WTC11 (cell line): ENCODE measurements around the gene SPEM3. TPM values are rescaled to one million over a fixed set of nuclear protein-coding genes. Genes with fewer than 3 reads are reported as not detected.

ENCODE experiments used
- E2F1 ChIP-seq: sonication (generic); formaldehyde crosslinking; IDR thresholded peaks from 2 replicates; pipeline ENCODE4 v1.8.0; 2022; ENCODE audit warnings: mild to moderate bottlenecking, missing genetic modification reagents
- E2F4 ChIP-seq: sonication (generic); formaldehyde crosslinking; IDR thresholded peaks from 2 replicates; pipeline ENCODE4 v1.8.1; 2022; ENCODE audit warnings: low read depth, mild to moderate bottlenecking, moderate library complexity, missing genetic modification reagents, borderline replicate concordance
- EMX1 ChIP-seq: fragments of 250-450 bp; sonication (Bioruptor Pico); IDR thresholded peaks from 2 replicates; pipeline ENCODE4 v1.8.0; 2021; ENCODE audit warnings: mild to moderate bottlenecking
- ETV6 ChIP-seq: sonication (generic); formaldehyde crosslinking; IDR thresholded peaks from 2 replicates; pipeline ENCODE4 v1.8.1; 2022; ENCODE audit warnings: mild to moderate bottlenecking, missing genetic modification reagents
- FOXK1 ChIP-seq: sonication (generic); formaldehyde crosslinking; IDR thresholded peaks from 2 replicates; pipeline ENCODE4 v1.8.0; 2022; ENCODE audit warnings: mild to moderate bottlenecking, moderate library complexity, missing genetic modification reagents
- GABPB1 ChIP-seq: sonication (generic); formaldehyde crosslinking; IDR thresholded peaks from 2 replicates; pipeline ENCODE4 v1.8.1; 2023; ENCODE audit warnings: mild to moderate bottlenecking, missing genetic modification reagents
- GRHL2 ChIP-seq: fragments of 250-450 bp; sonication (Bioruptor Pico); IDR thresholded peaks from 2 replicates; pipeline ENCODE4 v1.8.0; 2022; ENCODE audit warnings: mild to moderate bottlenecking, moderate library complexity; ENCODE audit not compliant: insufficient replicate concordance, severe bottlenecking
- GTF2I ChIP-seq: fragments of 250-450 bp; sonication (Bioruptor Pico); conservative IDR thresholded peaks from 2 replicates; pipeline ENCODE4 v1.4.0; 2021; ENCODE audit warnings: mild to moderate bottlenecking
- IRF1 ChIP-seq: sonication (generic); formaldehyde crosslinking; IDR thresholded peaks from 2 replicates; pipeline ENCODE4 v1.8.0; 2023; ENCODE audit warnings: missing genetic modification reagents
- JAZF1 ChIP-seq: fragments of 250-450 bp; sonication (Bioruptor Pico); IDR thresholded peaks from 2 replicates; pipeline ENCODE4 v1.9.0; 2021; ENCODE audit warnings: moderate library complexity, mild to moderate bottlenecking, inconsistent platforms
- JUN ChIP-seq: sonication (generic); formaldehyde crosslinking; IDR thresholded peaks from 2 replicates; pipeline ENCODE4 v1.8.0; 2023; ENCODE audit warnings: mild to moderate bottlenecking, missing genetic modification reagents
- KAT7 ChIP-seq: sonication (generic); formaldehyde crosslinking; IDR thresholded peaks from 2 replicates; pipeline ENCODE4 v1.8.1; 2023; ENCODE audit warnings: missing genetic modification reagents, mild to moderate bottlenecking, borderline replicate concordance
- MAX ChIP-seq: sonication (generic); formaldehyde crosslinking; IDR thresholded peaks from 2 replicates; pipeline ENCODE4 v1.8.0; 2022; ENCODE audit warnings: mild to moderate bottlenecking, missing genetic modification reagents
- MXD4 ChIP-seq: fragments of 250-450 bp; sonication (Bioruptor Pico); IDR thresholded peaks from 2 replicates; pipeline ENCODE4 v1.8.0; 2021; ENCODE audit warnings: mild to moderate bottlenecking, moderate library complexity, borderline replicate concordance
- NR1H2 ChIP-seq: sonication (generic); formaldehyde crosslinking; IDR thresholded peaks from 2 replicates; pipeline ENCODE4 v1.9.0; 2021; ENCODE audit warnings: mild to moderate bottlenecking, moderate library complexity, missing genetic modification reagents
- NR3C1 ChIP-seq: sonication (generic); formaldehyde crosslinking; conservative IDR thresholded peaks from 2 replicates; pipeline ENCODE4 v1.8.1; 2023; ENCODE audit warnings: low read depth, mild to moderate bottlenecking, missing genetic modification reagents
- SMAD4 ChIP-seq: sonication (generic); formaldehyde crosslinking; IDR thresholded peaks from 2 replicates; pipeline ENCODE4 v1.8.0; 2022; ENCODE audit warnings: mild to moderate bottlenecking, missing genetic modification reagents
- SOX15 ChIP-seq: fragments of 250-450 bp; sonication (Bioruptor Pico); IDR thresholded peaks from 2 replicates; pipeline ENCODE4 v1.9.0; 2021; ENCODE audit warnings: mild to moderate bottlenecking
- SP1 ChIP-seq: sonication (generic); formaldehyde crosslinking; conservative IDR thresholded peaks from 2 replicates; pipeline ENCODE4 v1.8.1; 2022; ENCODE audit warnings: missing genetic modification reagents
- ZBTB21 ChIP-seq: sonication (generic); formaldehyde crosslinking; IDR thresholded peaks from 2 replicates; pipeline ENCODE4 v1.8.1; 2023; ENCODE audit warnings: mild to moderate bottlenecking, missing genetic modification reagents, borderline replicate concordance
- ZNF138 ChIP-seq: sonication (generic); formaldehyde crosslinking; conservative IDR thresholded peaks from 2 replicates; pipeline ENCODE4 v1.8.1; 2022; ENCODE audit warnings: mild to moderate bottlenecking, moderate library complexity, missing genetic modification reagents
- ZNF396 ChIP-seq: fragments of 250-450 bp; sonication (Bioruptor Pico); IDR thresholded peaks from 2 replicates; pipeline ENCODE4 v1.8.0; 2021; ENCODE audit warnings: mild to moderate bottlenecking, moderate library complexity, borderline replicate concordance
- total RNA-seq: library from RNA; stranded (reverse); gene quantifications from 3 replicates; pipeline ENCODE4 v1.2.3, GENCODE V29; 2021
- TF ChIP-seq, protein P1 (sequence below): fragments of 250-450 bp; sonication (Bioruptor Pico); IDR thresholded peaks from 2 replicates; pipeline ENCODE4 v2.1.2; 2022; ENCODE audit warnings: mild to moderate bottlenecking, moderate library complexity
- TF ChIP-seq, protein P2 (sequence below): fragments of 250-450 bp; sonication (Bioruptor Pico); IDR thresholded peaks from 2 replicates; pipeline ENCODE4 v1.9.0; 2021; ENCODE audit warnings: moderate library complexity, mild to moderate bottlenecking, inconsistent platforms, borderline replicate concordance
- TF ChIP-seq, protein P3 (sequence below): fragments of 250-450 bp; sonication (Bioruptor Pico); IDR thresholded peaks from 2 replicates; pipeline ENCODE4 v1.9.0; 2021; ENCODE audit warnings: mild to moderate bottlenecking
- TF ChIP-seq, protein P4 (sequence below): sonication (generic); formaldehyde crosslinking; IDR thresholded peaks from 2 replicates; pipeline ENCODE4 v1.8.0; 2023; ENCODE audit warnings: missing genetic modification reagents, mild to moderate bottlenecking, borderline replicate concordance

The SPEM3 gene
- total RNA-seq, 1 experiment from 2014 or later: not detected

DNA sequence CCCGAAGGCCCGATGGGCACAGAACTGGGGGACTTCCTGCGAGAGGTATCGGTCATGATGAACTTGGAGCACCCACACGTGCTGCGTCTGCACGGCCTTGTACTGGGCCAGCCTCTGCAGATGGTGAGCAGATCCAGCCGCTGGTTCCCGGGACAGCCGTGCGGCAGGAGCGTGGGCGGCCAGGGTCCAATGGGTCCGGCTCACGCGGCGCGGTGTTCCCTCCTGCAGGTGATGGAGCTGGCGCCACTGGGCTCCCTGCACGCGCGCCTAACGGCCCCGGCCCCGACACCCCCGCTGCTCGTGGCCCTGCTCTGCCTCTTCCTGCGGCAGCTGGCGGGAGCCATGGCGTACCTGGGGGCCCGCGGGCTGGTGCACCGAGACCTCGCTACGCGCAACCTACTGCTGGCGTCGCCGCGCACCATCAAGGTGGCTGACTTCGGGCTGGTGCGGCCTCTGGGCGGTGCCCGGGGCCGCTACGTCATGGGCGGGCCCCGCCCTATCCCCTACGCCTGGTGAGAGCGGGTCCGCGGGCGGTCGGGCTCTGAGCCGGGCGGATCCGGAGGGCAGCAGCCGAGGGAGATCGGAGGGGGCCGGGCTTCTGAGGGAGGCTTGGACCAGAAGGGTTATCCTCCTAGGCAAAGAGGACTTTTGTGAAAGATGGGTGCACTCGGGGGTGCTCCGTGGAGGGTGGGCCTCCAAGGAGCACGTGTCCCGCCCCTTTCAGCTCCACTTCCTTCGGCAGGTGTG is 44.7 kb upstream of the SPEM3 start (continued):
- TF ChIP-seq SMAD4 (no peak), JUN (no peak), SP1 (CRISPR knock-in tag) (peak; percentile 86), ZBTB21 (peak; percentile 59), E2F4 (CRISPR knock-in tag) (no peak), ETV6 (0 out of 2 replicates have a peak, but pooled peaks have one; percentile 63), JAZF1 (CRISPR knock-in tag) (no peak), FOXK1 (peak; percentile 38; the same call in 1 of the 2 replicates), SOX15 (CRISPR knock-in tag) (no peak), MAX (peak; percentile 95), GRHL2 (CRISPR knock-in tag) (no peak), EMX1 (CRISPR knock-in tag) (no peak), GABPB1 (CRISPR knock-in tag) (no peak), KAT7 (CRISPR knock-in tag) (no peak), NR3C1 (peak; percentile 81; the same call in 1 of the 2 replicates), ZNF396 (no peak), E2F1 (no peak), MXD4 (CRISPR knock-in tag) (no peak), NR1H2 (CRISPR knock-in tag) (no peak), ZNF138 (CRISPR knock-in tag) (no peak), GTF2I (no peak), IRF1 (no peak)
- TF ChIP-seq, protein P1, sequence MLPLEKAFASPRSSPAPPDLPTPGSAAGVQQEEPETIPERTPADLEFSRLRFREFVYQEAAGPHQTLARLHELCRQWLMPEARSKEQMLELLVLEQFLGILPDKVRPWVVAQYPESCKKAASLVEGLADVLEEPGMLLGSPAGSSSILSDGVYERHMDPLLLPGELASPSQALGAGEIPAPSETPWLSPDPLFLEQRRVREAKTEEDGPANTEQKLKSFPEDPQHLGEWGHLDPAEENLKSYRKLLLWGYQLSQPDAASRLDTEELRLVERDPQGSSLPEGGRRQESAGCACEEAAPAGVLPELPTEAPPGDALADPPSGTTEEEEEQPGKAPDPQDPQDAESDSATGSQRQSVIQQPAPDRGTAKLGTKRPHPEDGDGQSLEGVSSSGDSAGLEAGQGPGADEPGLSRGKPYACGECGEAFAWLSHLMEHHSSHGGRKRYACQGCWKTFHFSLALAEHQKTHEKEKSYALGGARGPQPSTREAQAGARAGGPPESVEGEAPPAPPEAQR (CRISPR knock-in tag): no peak
- TF ChIP-seq, protein P2, sequence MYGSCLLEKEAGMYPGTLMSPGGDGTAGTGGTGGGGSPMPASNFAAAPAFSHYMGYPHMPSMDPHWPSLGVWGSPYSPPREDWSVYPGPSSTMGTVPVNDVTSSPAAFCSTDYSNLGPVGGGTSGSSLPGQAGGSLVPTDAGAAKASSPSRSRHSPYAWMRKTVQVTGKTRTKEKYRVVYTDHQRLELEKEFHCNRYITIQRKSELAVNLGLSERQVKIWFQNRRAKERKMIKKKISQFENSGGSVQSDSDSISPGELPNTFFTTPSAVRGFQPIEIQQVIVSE: no peak
- TF ChIP-seq, protein P3, sequence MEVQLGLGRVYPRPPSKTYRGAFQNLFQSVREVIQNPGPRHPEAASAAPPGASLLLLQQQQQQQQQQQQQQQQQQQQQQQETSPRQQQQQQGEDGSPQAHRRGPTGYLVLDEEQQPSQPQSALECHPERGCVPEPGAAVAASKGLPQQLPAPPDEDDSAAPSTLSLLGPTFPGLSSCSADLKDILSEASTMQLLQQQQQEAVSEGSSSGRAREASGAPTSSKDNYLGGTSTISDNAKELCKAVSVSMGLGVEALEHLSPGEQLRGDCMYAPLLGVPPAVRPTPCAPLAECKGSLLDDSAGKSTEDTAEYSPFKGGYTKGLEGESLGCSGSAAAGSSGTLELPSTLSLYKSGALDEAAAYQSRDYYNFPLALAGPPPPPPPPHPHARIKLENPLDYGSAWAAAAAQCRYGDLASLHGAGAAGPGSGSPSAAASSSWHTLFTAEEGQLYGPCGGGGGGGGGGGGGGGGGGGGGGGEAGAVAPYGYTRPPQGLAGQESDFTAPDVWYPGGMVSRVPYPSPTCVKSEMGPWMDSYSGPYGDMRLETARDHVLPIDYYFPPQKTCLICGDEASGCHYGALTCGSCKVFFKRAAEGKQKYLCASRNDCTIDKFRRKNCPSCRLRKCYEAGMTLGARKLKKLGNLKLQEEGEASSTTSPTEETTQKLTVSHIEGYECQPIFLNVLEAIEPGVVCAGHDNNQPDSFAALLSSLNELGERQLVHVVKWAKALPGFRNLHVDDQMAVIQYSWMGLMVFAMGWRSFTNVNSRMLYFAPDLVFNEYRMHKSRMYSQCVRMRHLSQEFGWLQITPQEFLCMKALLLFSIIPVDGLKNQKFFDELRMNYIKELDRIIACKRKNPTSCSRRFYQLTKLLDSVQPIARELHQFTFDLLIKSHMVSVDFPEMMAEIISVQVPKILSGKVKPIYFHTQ: no peak
- TF ChIP-seq, protein P4, sequence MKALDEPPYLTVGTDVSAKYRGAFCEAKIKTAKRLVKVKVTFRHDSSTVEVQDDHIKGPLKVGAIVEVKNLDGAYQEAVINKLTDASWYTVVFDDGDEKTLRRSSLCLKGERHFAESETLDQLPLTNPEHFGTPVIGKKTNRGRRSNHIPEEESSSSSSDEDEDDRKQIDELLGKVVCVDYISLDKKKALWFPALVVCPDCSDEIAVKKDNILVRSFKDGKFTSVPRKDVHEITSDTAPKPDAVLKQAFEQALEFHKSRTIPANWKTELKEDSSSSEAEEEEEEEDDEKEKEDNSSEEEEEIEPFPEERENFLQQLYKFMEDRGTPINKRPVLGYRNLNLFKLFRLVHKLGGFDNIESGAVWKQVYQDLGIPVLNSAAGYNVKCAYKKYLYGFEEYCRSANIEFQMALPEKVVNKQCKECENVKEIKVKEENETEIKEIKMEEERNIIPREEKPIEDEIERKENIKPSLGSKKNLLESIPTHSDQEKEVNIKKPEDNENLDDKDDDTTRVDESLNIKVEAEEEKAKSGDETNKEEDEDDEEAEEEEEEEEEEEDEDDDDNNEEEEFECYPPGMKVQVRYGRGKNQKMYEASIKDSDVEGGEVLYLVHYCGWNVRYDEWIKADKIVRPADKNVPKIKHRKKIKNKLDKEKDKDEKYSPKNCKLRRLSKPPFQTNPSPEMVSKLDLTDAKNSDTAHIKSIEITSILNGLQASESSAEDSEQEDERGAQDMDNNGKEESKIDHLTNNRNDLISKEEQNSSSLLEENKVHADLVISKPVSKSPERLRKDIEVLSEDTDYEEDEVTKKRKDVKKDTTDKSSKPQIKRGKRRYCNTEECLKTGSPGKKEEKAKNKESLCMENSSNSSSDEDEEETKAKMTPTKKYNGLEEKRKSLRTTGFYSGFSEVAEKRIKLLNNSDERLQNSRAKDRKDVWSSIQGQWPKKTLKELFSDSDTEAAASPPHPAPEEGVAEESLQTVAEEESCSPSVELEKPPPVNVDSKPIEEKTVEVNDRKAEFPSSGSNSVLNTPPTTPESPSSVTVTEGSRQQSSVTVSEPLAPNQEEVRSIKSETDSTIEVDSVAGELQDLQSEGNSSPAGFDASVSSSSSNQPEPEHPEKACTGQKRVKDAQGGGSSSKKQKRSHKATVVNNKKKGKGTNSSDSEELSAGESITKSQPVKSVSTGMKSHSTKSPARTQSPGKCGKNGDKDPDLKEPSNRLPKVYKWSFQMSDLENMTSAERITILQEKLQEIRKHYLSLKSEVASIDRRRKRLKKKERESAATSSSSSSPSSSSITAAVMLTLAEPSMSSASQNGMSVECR (CRISPR knock-in tag): peak; percentile 53; the same call in 1 of the 2 replicates
